Right ventricle myocardium superior (tissue), 1 donor: Measurements from ENCODE around the gene PLCB4. TPM values are rescaled to one million over a fixed set of nuclear protein-coding genes. Genes with fewer than 3 reads are reported as not detected.

Source experiments
- ATAC-seq: fragments of 200-7000 bp; cut with Tn5 transposase; one replicate; pipeline ENCODE4 v1.9.1; 2020; ENCODE audit warnings: mild to moderate bottlenecking; ENCODE audit not compliant: poor library complexity
- DNase-seq: peaks from one replicate; pipeline ENCODE4 v3.0.0-alpha.2; 2020
- intact Hi-C: fragments of 100-400 bp; cut with DNase I; formaldehyde crosslinking; loops from one replicate; pipeline ENCODE4 v1.11.2; 2022
- total RNA-seq: library from RNA; stranded (reverse); fragmentation: NEBNext Ultra II Directional; extraction: Animal tissue kit (Norgen Biotek cat#: 25700); gene quantifications from one replicate; pipeline ENCODE4 v1.2.1, GENCODE V29; 2021
- donor health status: DM: no; HTN: yes; CAD: no; lungs with severe emphysema.

PLCB4 gene
- total RNA-seq, 1 donor from 2014 or later: 27.4 TPM

GRCh38 chr20:9230406-9230805 is 161.5 kb downstream of the PLCB4 start:
- intact Hi-C loops: no loop called here
- ATAC-seq: no peak
- DNase-seq: no peak

GRCh38 chr20:9233804-9234203 is 164.9 kb downstream of the PLCB4 start:
- ATAC-seq: no peak
- intact Hi-C loops: no loop called here
- DNase-seq: no peak

DNA sequence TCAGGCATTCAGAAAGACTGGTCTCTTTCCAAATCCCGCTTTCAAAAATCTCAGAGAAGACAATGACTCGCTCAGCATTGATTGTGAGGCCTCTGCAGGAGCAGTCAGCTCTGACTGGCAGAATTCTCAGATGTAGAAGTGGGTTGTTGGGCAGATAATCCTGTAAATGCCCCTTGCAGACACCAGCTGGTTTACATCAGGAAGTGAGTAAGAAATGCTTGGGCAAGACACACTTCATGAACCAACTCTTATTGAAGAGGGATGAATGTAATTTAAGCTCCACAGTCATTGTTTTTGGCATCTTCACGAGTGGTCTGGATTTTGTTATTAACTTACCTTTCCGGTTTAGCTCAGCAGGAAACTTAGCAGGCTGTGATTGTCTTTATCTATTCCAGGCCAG is 166.6 kb downstream of the PLCB4 start:
- DNase-seq (no peak), ATAC-seq (no peak)
- intact Hi-C loops: no loop called here

- intact Hi-C loops: no loop called here
- no peak for ATAC-seq
- DNase-seq: no peak
Measured at GRCh38 chr20:9236458-9236857, 167.6 kb downstream of the PLCB4 start.

DNA sequence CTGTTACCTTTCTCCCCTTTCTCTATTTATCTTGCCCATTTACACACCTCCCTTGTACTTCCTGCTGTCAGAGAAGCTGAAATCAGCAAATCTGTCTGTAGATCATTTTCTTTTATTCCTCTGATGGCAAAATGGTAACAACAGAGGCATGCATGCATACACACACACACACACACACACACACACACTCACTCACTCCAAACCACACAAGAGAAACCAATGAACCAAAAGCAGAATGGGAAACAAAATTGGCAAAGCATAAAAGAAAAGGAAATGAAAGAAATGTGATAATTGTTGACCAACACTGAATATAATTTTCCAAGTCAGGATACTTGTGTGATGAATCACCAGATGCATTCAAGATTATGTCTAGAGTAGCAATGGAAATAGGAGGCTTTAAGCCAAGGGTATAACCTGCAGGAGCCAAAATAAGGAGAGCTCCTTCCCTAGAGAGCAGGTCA is 172.4 kb downstream of the PLCB4 start:
- ATAC-seq (no peak), DNase-seq (no peak)
- intact Hi-C loops: no loop called here

- intact Hi-C loops: no loop called here
- DNase-seq (no peak), ATAC-seq (no peak)
Measured at GRCh38 chr20:9241721-9242427, 173.0 kb downstream of the PLCB4 start.

DNA sequence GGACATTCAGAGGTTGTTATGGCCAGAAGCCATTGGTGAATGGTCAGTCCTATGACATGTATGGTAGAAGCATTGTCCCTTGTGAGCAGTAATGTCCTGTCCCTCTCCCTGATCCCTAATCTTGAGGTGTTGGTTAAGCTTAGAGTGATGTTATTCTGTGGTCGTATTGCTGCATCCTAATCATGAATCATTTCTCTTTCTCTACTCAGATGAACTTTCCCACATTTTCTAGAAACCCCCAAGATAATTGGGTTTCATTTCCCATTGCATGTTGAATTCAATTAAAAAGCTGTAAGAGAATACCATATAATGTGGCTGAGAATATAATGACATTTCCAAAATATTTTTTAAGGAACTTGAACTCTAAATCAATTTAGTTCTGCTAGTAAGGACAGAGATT is 175.1 kb downstream of the PLCB4 start:
- ATAC-seq: no peak
- intact Hi-C loops: no loop called here
- no peak for DNase-seq

DNA sequence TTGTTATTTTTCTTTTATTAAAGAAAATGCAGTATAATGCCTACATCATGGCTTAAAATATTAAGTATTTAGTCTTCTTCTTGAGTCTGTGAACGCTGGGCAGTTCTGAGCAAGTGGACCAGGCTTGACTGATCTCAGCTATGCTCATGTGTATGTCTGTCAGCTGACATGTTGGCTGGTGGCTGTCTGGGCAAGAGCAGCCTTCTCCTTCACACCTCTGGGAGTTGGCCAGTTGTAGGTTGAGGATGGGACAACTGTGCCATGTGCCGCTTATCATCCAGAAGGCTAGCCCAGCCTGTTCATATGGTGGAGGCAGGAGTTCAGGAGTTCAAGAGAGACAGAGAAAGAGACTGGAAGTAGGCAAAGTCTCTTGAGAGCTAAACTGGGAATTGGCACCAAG is 175.9 kb downstream of the PLCB4 start:
- ATAC-seq (peak; percentile 31), DNase-seq (no peak)
- intact Hi-C loops: no loop called here

GRCh38 chr20:9246731-9247130 is 177.8 kb downstream of the PLCB4 start:
- DNase-seq (no peak), ATAC-seq (no peak)
- intact Hi-C loops: no loop called here

DNA sequence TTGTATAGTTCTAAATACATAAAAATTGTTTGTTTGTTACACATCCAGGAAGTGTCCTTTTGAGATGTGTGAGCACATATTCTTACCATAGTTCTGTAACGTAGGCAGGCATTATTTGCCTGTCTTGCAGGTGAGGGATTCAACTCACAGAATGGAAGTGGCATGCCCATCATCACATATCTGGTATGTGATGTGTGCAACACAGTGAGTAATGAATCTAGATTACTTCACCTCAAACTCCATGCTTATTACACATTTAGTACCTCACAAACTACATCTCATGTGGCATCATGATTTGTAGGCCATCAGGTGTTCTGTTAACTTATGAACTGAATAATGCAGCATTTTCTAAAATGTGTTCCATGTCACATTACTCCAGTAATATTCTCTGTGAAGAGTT is 181.6 kb downstream of the PLCB4 start:
- intact Hi-C loops: no loop called here
- DNase-seq (no peak), ATAC-seq (no peak)

DNA sequence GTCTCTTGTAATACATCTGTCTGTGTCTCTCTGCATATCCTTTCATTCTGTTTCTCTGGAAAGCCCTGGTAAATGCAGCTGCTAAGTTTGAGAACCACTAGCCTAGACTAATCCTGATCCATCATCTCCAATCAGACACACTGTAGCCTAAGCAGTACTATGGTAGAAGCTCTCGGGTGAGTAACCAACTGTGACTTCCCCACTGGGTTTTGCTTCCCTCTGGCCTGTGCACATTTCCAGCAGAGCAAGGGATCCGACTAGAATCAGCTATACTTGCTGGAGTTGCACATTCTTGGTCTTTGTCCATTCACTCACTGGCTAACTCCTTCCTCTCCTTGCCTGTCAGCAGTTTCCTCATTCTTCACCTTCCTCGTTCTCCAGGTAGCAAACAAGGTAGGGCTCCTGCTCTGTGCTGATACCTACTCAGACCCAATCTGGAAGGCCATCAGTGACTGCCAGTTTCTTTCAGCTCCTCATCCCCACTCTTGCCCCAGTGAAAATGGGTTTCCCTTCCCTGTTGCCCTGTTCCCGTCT is 184.2 kb downstream of the PLCB4 start:
- ATAC-seq (no peak), DNase-seq (no peak)
- intact Hi-C loops: no loop called here

DNA sequence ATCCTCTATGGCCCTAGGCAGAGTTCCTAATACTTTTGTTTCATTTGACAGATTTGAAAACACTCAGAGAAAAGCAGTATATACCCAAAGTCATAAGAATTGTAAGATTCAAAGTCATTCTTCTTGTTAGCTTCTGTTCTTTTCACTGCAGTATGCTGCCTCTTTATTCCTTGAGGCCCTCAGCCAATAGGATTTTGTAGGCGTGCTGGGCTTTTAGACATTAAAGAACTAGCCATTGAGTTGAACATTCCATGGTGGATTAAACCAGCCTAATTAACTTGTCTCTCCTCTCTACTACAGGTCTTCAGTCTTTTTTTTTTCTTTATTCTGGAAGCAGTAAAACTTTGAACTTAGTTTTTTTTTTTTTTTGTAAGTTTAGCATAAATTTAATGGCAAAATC is 186.3 kb downstream of the PLCB4 start:
- intact Hi-C loops: no loop called here
- no peak for ATAC-seq
- DNase-seq: no peak

- DNase-seq: no peak
- intact Hi-C loops: no loop called here
- no peak for ATAC-seq
Measured at GRCh38 chr20:9256393-9256792, 187.5 kb downstream of the PLCB4 start.

DNA sequence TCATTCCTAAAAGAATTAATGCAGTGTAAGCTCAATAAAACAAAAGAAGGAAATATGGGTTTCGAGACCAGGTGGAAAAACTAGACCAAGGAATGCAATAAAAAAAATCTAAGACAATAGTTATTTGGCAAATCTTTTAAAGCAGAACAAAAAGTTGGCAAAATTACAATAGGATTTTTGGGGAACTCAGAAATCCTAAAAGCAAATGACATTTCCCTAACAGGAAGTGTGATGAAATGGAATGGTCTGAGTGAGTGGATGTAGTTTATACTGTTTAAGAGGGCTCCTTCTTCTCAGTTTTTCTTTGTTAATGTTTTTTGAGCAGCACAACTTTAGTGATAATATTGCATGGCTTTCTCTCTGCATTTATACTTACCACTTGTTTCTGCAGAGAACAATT is 190.0 kb downstream of the PLCB4 start:
- intact Hi-C loops: no loop called here
- ATAC-seq (no peak), DNase-seq (no peak)

GRCh38 chr20:9260027-9260426 is 191.1 kb downstream of the PLCB4 start:
- intact Hi-C loops: no loop called here
- DNase-seq (no peak), ATAC-seq (no peak)

GRCh38 chr20:9261781-9262180 is 192.9 kb downstream of the PLCB4 start:
- DNase-seq (no peak), ATAC-seq (no peak)
- intact Hi-C loops: no loop called here

DNA sequence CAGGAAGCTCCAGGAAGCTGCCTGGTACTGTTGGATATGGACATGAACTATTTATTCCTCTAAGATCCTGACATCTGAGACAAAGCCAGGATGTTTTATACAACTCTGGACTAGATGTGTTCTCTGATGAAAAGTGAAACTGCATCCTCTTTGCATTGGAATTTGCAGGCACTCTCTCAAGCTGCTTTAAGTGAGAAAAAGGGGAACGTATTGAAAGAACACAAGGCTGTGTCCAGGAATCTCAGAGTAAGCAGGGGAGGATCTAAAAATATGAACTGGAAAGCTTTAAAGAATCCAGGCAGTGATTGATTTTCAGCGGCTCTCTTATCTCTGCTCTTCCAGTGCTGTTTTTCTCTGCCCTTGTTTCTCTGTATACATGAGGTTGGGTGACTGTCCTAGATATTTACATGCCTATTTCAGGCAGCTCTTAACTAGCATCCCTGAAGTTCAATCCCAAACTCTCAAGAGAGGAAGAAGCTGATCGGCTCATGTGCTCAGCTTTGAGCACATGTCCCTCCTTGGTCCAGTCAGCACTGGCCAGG is 193.8 kb downstream of the PLCB4 start:
- peak; percentile 75 for ATAC-seq
- no peak for DNase-seq
- intact Hi-C loops: no loop called here

DNA sequence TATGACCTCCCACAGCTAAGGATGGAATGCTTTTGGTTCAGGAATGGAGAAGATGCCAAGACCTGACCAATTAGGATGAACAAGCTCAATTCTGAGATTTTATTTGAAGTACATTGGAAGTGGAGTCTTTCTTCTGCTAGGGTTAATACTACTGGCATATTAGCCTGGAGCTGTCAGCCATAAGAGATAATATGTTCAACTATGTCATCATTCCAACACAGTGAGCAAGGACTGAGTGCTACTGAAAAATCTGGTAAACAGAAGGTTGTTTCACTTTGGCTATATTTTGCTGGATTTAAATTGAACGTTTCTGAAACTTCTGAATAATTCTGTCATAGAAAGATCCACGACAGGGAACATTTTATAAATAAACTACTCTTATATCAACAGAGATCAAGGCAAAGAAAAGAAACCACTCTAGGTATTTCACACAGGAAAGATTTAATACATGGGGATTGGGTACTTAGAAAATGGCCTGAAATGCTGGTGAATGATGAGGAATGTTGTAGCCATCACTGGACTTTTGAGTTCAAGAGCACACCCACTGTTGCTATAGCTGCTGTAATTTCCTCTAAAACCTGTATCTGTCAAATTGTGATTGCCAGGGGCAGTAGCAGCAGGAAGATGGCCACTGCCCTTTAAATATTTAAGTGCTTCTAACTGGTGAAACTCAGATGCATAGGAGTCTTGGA is 200.5 kb downstream of the PLCB4 start:
- DNase-seq (no peak), ATAC-seq (peak; percentile 76)
- intact Hi-C loops: no loop called here

GRCh38 chr20:9270831-9271230 is 201.9 kb downstream of the PLCB4 start:
- DNase-seq: no peak
- intact Hi-C loops: no loop called here
- ATAC-seq: peak; percentile 62

DNA sequence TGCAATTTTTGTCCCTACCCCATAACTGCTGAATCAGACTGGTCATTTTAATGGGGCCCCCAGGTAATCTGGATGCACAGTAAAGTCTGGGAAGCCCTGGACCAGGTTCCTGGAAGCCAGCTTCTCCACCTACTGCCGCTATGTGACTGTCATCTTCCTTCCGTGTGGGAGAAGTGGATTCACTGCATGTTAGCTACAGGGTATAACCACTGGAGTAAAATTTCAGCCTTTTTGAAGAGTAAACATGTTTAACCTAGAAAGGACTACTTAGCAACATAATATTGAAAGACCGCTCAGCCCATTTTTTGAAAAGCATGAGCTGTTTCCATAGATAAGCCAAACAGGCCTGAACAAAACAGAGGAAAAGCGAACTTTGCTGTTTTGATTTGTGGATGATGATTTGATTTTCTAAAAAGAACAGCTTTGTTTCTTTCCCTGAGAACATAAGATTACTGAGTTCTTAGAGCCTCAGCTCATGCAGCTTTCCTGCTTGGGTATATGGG is 208.1 kb downstream of the PLCB4 start:
- DNase-seq: no peak
- intact Hi-C loops: no loop called here
- ATAC-seq: no peak
